GM18867 (cell line): ENCODE measurements around the gene UPP1.
"Not testable (repeated sequence)": the region's sequence is repeated elsewhere in the genome, so short reads cannot be mapped to it uniquely, and the experiment has no call there.

ENCODE experiments used
- ATAC-seq: cut with Tn5 transposase; IDR thresholded peaks from one replicate; pipeline ENCODE4 v1.9.1; 2021; ENCODE audit warnings: mild to moderate bottlenecking, moderate library complexity; ENCODE audit not compliant: unreplicated experiment

Gene UPP1

GRCh38 chr7:48110868-48111267 is 21.8 kb downstream of the UPP1 start:
- ATAC-seq: no peak

GRCh38 chr7:48111596-48111995 is 22.5 kb downstream of the UPP1 start:
- ATAC-seq: no peak

GRCh38 chr7:48112401-48113165 is 23.5 kb downstream of the UPP1 start:
- ATAC-seq: no peak

GRCh38 chr7:48113275-48113674 is 24.2 kb downstream of the UPP1 start:
- no peak for ATAC-seq

- no peak for ATAC-seq
Measured at GRCh38 chr7:48114115-48114514, 25.1 kb downstream of the UPP1 start.

GRCh38 chr7:48114589-48114988 is 25.5 kb downstream of the UPP1 start:
- no peak for ATAC-seq

GRCh38 chr7:48116043-48116442 is 27.0 kb downstream of the UPP1 start:
- ATAC-seq: no peak

- no peak for ATAC-seq
Measured at GRCh38 chr7:48118041-48118440, 29.0 kb downstream of the UPP1 start.

GRCh38 chr7:48120536-48120935 is 31.5 kb downstream of the UPP1 start:
- not testable (repeated sequence) for ATAC-seq

GRCh38 chr7:48126037-48126436 is 37.0 kb downstream of the UPP1 start:
- no peak for ATAC-seq

GRCh38 chr7:48130658-48131108 is 41.6 kb downstream of the UPP1 start:
- peak; percentile 84 for ATAC-seq

- no peak for ATAC-seq
Measured at GRCh38 chr7:48132792-48133191, 43.7 kb downstream of the UPP1 start.

- ATAC-seq: no peak
Measured at GRCh38 chr7:48139459-48139858, 50.4 kb downstream of the UPP1 start.

- ATAC-seq: no peak
Measured at GRCh38 chr7:48140001-48140681, 51.1 kb downstream of the UPP1 start.

GRCh38 chr7:48141521-48141920 is 52.5 kb downstream of the UPP1 start:
- ATAC-seq: no peak

GRCh38 chr7:48144291-48144768 is 55.3 kb downstream of the UPP1 start:
- no peak for ATAC-seq

- ATAC-seq: no peak
Measured at GRCh38 chr7:48147078-48147591, 58.1 kb downstream of the UPP1 start.

- ATAC-seq: not testable (repeated sequence)
Measured at GRCh38 chr7:48147690-48148089, 58.6 kb downstream of the UPP1 start.

- no peak for ATAC-seq
Measured at GRCh38 chr7:48148311-48148710, 59.2 kb downstream of the UPP1 start.

GRCh38 chr7:48149058-48149457 is 60.0 kb downstream of the UPP1 start:
- no peak for ATAC-seq

GRCh38 chr7:48150086-48150485 is 61.0 kb downstream of the UPP1 start:
- ATAC-seq: no peak
